Panc1 (cell line): ENCODE results near the gene SH3GL1. TPM values are rescaled to one million over a fixed set of nuclear protein-coding genes. Genes with fewer than 3 reads are reported as not detected.

ENCODE experiments used
- ATAC-seq: fragments of 200-7000 bp; cut with Tn5 transposase; 2 replicates; pipeline ENCODE4 v1.9.1; 2020; ENCODE audit warnings: mild to moderate bottlenecking, moderate library complexity
- BruUV-seq: library from RNA; stranded (reverse); fragments of 400-500 nt; replicated peaks from 2 replicates; lab custom pipeline; 2021; lab: Mats Ljungman, UMichigan
- CTCF ChIA-PET: fragments of 300-600 bp; sonication (Branson Sonifier 250); formaldehyde crosslinking; loops from one replicate; lab custom pipeline; 2022; ENCODE audit warnings: antibody characterized with exemption; lab: Charles Lee
- POLR2A ChIA-PET: fragments of 300-600 bp; sonication (Branson Sonifier 250); formaldehyde crosslinking; loops from one replicate; lab custom pipeline; 2022; ENCODE audit warnings: antibody characterized with exemption; lab: Charles Lee
- DNase-seq: peaks from one replicate; pipeline ENCODE4 v3.0.0-alpha.2; 2010; ENCODE audit warnings: low read depth, low spot score
- H3K27ac ChIP-seq: 2 replicates; pipeline ENCODE4 v1.5.1; 2011; ENCODE audit warnings: mild to moderate bottlenecking, low read length, inconsistent platforms
- H3K27me3 ChIP-seq: fragments of 200-500 bp; sonication (Bioruptor generic); 2 replicates; pipeline ENCODE4 v1.6.0; 2014; ENCODE audit warnings: low read length, inconsistent platforms; ENCODE audit not compliant: control insufficient read depth, insufficient read depth
- H3K36me3 ChIP-seq: fragments of 200-500 bp; sonication (Bioruptor generic); 2 replicates; pipeline ENCODE4 v1.5.1; 2014; ENCODE audit warnings: inconsistent platforms, mild to moderate bottlenecking, low read length, moderate library complexity; ENCODE audit not compliant: control insufficient read depth, insufficient read depth
- H3K4me1 ChIP-seq: 2 replicates; pipeline ENCODE4 v1.5.1; 2011; ENCODE audit warnings: inconsistent platforms, mild to moderate bottlenecking, low read length, moderate library complexity; ENCODE audit not compliant: control insufficient read depth, insufficient read depth
- H3K4me3 ChIP-seq, 2 experiments: 2 replicates each; pipeline ENCODE4 v1.5.1; 2011 to 2012; ENCODE audit warnings: low read depth in 2 of 2, low read length in 2 of 2, mild to moderate bottlenecking in 2 of 2, inconsistent platforms in 1 of 2, moderate library complexity in 1 of 2
- H3K9me3 ChIP-seq: fragments of 200-500 bp; sonication (Bioruptor generic); 2 replicates; pipeline ENCODE4 v1.5.1; 2014; ENCODE audit warnings: low read depth, mild to moderate bottlenecking, inconsistent platforms, low read length, moderate library complexity; ENCODE audit not compliant: control insufficient read depth, insufficient read depth
- POLR2AphosphoS5 ChIP-seq: IDR thresholded peaks from 2 replicates; pipeline ENCODE4 v1.6.1; 2012; ENCODE audit warnings: mild to moderate bottlenecking, low read depth, low read length, moderate library complexity
- SIN3A ChIP-seq: IDR thresholded peaks from 2 replicates; pipeline ENCODE4 v1.6.1; 2012; ENCODE audit warnings: low read depth, mild to moderate bottlenecking, low read length, moderate library complexity, borderline replicate concordance; ENCODE audit not compliant: insufficient read depth
- TCF7L2 ChIP-seq: IDR thresholded peaks from 2 replicates; pipeline ENCODE4 v1.6.1; 2011; ENCODE audit warnings: mild to moderate bottlenecking, low read depth, low read length, inconsistent platforms
- in situ Hi-C: cut with HindIII; loops from 2 replicates; pipeline ENCODE4 v1.10.0; 2016; ENCODE audit warnings: low sequenced_read_pairs, low pct_unique_long_range_greater_than_20kb
- intact Hi-C: fragments of 100-400 bp; cut with micrococcal nuclease; formaldehyde crosslinking; loops from one replicate; pipeline ENCODE4 v1.10.0; 2022; ENCODE audit not compliant: unreplicated experiment
- total RNA-seq: library from RNA; stranded (reverse); gene quantifications from one replicate; pipeline ENCODE4 v1.2.1, GENCODE V29; 2021; ENCODE audit not compliant: unreplicated experiment
- TF ChIP-seq, protein P1 (sequence below): fragments of 450-650 bp; IDR thresholded peaks from 2 replicates; pipeline ENCODE4 v1.5.1; 2017; ENCODE audit warnings: mild to moderate bottlenecking
- TF ChIP-seq, protein P2 (sequence below), 2 experiments: IDR thresholded peaks; 2 replicates each; pipeline ENCODE4 v1.6.1; 2011 to 2012; ENCODE audit warnings: low read depth in 2 of 2, control low read depth in 1 of 2, low read length in 1 of 2, mild to moderate bottlenecking in 1 of 2, moderate library complexity in 1 of 2; ENCODE audit not compliant: insufficient read depth in 1 of 2

The SH3GL1 gene
- total RNA-seq, 1 experiment from 2014 or later, result 57.1 TPM

DNA sequence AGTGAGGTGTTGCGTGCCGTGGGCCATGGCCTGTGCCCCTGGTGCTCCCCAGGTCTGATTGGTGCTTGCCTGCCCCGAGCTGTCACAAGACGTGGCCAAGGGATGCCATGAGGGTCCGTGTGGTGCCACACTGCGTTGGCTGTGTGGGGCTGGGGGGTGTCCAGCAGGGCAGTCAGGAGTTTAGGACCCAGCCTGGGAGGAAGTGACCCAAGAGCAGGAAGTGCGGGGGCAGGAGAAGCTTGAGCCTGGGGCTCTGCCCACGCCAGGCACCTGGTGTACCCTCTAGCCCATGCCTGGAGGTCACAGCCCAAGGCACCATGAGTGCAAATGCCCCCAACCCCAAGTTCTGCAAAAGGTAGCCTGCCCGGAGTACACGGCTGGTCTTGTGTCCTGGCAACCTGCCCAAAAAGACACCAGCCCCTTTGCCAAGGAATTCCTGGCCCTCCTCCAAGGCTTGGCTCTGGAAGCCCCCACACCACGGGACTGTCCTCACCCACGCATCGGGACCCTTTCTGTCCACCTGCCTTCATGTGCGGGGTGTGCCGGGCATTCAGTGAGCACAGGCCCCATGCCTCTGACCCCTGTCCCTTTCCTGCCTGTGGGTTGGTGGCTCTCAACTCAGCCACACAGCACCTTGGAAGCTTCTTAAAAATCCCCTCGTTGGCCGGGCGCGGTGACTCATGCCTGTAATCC is 32.1 kb downstream of the SH3GL1 start:
- intact Hi-C loops, result loop anchor here (5.0 kb wide), 1 partner anchor 34 kb away; the partner anchor contains the start of genes CHAF1A and SH3GL1

DNA sequence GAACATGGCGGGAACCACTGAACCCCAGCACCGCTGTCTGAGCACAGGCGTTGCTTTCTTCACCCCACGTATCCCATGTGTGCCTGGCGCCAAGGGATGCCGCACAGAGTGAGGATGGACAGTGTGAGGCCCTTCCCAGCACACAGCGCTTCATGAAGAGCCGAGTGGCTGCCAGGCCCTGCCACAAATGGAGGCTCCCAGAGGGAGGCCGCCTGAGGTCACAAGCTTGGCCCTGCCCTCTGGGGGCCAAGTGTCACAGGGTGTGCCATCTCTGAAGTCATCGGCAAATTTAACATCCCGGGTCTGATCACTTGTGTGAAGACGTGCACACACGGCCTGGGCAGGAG is 32.6 kb downstream of the SH3GL1 start:
- CTCF ChIA-PET, result no interaction called here
- DNase-seq (no peak), ATAC-seq (no peak)
- TF ChIP-seq, protein P1, sequence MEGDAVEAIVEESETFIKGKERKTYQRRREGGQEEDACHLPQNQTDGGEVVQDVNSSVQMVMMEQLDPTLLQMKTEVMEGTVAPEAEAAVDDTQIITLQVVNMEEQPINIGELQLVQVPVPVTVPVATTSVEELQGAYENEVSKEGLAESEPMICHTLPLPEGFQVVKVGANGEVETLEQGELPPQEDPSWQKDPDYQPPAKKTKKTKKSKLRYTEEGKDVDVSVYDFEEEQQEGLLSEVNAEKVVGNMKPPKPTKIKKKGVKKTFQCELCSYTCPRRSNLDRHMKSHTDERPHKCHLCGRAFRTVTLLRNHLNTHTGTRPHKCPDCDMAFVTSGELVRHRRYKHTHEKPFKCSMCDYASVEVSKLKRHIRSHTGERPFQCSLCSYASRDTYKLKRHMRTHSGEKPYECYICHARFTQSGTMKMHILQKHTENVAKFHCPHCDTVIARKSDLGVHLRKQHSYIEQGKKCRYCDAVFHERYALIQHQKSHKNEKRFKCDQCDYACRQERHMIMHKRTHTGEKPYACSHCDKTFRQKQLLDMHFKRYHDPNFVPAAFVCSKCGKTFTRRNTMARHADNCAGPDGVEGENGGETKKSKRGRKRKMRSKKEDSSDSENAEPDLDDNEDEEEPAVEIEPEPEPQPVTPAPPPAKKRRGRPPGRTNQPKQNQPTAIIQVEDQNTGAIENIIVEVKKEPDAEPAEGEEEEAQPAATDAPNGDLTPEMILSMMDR, result no peak
- TF ChIP-seq, protein P2, sequence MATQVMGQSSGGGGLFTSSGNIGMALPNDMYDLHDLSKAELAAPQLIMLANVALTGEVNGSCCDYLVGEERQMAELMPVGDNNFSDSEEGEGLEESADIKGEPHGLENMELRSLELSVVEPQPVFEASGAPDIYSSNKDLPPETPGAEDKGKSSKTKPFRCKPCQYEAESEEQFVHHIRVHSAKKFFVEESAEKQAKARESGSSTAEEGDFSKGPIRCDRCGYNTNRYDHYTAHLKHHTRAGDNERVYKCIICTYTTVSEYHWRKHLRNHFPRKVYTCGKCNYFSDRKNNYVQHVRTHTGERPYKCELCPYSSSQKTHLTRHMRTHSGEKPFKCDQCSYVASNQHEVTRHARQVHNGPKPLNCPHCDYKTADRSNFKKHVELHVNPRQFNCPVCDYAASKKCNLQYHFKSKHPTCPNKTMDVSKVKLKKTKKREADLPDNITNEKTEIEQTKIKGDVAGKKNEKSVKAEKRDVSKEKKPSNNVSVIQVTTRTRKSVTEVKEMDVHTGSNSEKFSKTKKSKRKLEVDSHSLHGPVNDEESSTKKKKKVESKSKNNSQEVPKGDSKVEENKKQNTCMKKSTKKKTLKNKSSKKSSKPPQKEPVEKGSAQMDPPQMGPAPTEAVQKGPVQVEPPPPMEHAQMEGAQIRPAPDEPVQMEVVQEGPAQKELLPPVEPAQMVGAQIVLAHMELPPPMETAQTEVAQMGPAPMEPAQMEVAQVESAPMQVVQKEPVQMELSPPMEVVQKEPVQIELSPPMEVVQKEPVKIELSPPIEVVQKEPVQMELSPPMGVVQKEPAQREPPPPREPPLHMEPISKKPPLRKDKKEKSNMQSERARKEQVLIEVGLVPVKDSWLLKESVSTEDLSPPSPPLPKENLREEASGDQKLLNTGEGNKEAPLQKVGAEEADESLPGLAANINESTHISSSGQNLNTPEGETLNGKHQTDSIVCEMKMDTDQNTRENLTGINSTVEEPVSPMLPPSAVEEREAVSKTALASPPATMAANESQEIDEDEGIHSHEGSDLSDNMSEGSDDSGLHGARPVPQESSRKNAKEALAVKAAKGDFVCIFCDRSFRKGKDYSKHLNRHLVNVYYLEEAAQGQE (IDR thresholded peaks at IDR 0.05; ENCODE audit: insufficient read depth in 1 of 2, low read depth in 2 of 2, low read length in 1 of 2), result no peak
- TF ChIP-seq TCF7L2 (no peak), SIN3A (no peak), POLR2AphosphoS5 (no peak)
- POLR2A ChIA-PET, result no interaction called here
- no peaks in the 10 kb centered on the region for H3K36me3 ChIP-seq
- intact Hi-C loops, result loop anchor here (5.0 kb wide), 1 partner anchor 35 kb away; the partner anchor contains the start of genes CHAF1A and SH3GL1
- no peaks in the 10 kb centered on the region for H3K27me3 ChIP-seq
- H3K9me3 ChIP-seq, result no peaks in the 10 kb centered on the region
- peaks cover 46% of the 10 kb centered on the region for H3K4me1 ChIP-seq
- no peak overlapping the region for H3K4me3 ChIP-seq
- peak overlapping the region; percentile 44 for H3K27ac ChIP-seq
- BruUV-seq, result no TSS peak
- in situ Hi-C loops, result no loop called here

More for the DNA sequence above, 32.1 kb downstream of the SH3GL1 start:
- Histone ChIP-seq H3K4me1 (peaks cover 51% of the 10 kb centered on the region), H3K27ac (peak overlapping the region; percentile 44), H3K4me3 (no peak overlapping the region), H3K9me3 (no peaks in the 10 kb centered on the region), H3K27me3 (no peaks in the 10 kb centered on the region), H3K36me3 (no peaks in the 10 kb centered on the region)
- DNase-seq (no peak), ATAC-seq (no peak)
- ChIA-PET CTCF (no interaction called here), POLR2A (interaction anchor here (0.7 kb wide), 1 partner anchor 9 kb away, joined by 4 read pairs; no protein-coding TSS in a partner anchor)
- in situ Hi-C loops, result no loop called here
- no TSS peak for BruUV-seq
- TF ChIP-seq, protein P1, result no peak
- TF ChIP-seq POLR2AphosphoS5 (no peak), SIN3A (no peak), TCF7L2 (no peak)
- TF ChIP-seq, protein P2 (IDR thresholded peaks at IDR 0.05; ENCODE audit: insufficient read depth in 1 of 2, low read depth in 2 of 2, low read length in 1 of 2), result no peak
